ENCODE data around the gene ATAD1.
"Not testable (repeated sequence)": the region's sequence is repeated elsewhere in the genome, so short reads cannot be mapped to it uniquely, and the experiment has no call there.

Gene ATAD1

DNA sequence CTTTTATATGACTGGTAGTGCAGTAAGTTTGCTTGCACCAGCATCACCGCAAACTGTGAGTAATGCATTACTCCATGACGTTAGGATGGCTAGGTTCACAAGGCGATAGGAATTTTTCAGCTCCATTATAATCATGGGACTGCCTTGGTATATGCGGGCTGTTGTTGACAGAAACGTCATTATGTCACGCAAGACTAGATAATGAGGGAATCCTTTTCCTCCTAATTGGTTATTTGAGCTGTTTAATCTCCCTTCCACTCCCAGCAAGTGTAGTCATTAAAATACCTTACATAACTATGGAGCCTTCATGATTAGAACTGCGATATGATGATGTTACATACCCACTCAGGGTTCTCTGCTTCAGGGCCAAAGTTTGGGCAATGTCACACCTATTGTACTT lies 28.0 kb upstream of the ATAD1 start:
- DNase-seq (ENCODE audit: low read depth in 2 of 2) = no peak

- DNase-seq (ENCODE audit: low read depth in 2 of 2) = no peak
Observed at GRCh38 chr10:87845624-87845998, 27.6 kb upstream of the ATAD1 start.

DNA sequence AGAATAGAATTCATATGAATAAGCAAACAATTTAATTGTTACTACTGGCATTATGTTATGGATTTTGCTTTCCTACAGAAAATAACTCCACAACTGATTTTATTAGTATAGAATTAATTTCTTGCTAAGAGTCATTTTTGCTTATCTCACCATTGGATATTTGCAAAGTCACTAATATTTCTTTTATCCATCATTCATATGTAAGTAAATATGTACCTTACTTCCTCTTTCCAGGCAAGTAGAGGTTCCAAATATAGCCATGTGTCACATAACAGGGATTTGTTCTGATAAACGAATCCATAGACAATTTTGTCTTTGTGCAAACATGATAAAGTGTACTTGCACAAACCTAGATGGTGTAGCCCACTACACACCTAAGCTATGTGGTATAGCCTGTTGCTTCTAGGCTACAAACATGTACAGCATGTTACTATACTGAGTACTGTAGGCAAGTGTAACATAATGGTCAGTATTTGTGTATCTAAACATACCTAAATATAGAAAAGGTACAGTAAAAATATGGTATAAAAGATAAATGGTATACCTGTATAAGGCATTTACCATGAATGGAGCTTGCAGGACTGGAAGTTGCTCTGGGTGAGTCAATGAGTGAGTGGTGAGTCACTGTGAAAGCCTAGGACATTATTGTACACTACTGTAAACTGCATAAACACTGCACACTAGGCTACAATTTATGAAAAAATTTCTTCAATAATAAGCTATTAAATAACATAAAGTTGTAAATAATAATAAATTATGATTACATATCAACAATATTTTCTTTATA lies 27.0 kb upstream of the ATAD1 start:
- no peak for DNase-seq (ENCODE audit: low read depth in 2 of 2)

- no peak for DNase-seq (ENCODE audit: low read depth in 2 of 2)
Observed at GRCh38 chr10:87843714-87844113, 25.7 kb upstream of the ATAD1 start.

DNA sequence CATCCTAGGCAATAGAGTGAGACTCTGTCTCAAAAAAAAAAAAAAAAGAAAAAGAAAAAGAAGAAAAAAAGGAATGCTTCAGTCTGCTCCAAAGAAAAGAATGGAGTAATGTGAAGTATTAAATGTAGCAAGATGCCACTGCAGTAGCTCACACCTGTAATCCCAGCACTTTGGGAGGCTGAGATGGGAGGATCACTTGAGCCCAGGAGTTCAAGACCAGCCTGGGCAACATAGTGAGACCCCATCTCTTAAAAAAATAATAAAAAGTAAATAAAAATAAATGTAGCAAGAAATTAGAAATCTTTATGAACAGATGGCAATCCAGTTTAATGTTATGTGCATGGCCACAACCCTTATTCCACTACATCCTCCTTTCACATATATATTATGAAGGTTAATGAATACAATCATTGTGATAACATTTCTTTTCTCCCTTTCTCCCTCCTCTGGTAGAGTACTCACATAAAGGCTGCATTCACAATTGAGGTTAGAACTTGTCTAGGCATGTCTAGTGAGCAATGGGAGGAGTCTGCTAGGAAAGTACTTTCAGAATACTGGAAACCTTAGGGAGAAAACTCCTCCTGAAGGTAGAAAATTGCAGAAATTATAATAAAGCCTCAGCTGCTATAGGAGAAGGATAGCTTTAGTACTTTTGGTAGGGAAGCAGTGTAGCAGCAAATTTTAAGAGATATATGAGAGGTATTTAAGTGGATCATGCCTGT lies 24.9 kb upstream of the ATAD1 start:
- DNase-seq (ENCODE audit: low read depth in 2 of 2) = no peak

DNA sequence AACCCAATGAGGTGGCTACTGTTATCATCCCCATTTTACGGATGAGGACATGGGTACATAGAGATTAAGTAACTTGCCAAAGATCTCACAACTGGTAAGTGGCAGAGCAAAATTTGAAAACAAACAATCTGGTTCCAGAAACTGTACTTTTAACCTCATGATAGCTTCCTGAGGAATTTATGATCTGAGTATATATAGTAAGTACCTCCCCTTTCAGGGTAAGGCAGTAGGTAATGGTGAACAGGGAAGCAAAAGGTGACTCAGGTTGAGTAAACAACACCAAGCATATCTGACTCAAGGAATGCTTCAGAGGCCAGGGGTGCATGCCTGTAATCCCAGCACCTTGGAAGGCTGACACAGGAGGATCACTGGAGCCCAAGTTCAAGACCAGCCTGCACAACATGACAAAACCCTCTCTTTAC lies 24.2 kb upstream of the ATAD1 start:
- DNase-seq (ENCODE audit: low read depth in 2 of 2) = no peak

GRCh38 chr10:87841186-87841585 lies 23.2 kb upstream of the ATAD1 start:
- no peak for DNase-seq (ENCODE audit: low read depth in 2 of 2)

- no peak for DNase-seq (ENCODE audit: low read depth in 2 of 2)
Observed at GRCh38 chr10:87838650-87839049, 20.6 kb upstream of the ATAD1 start.

- no peak for DNase-seq (ENCODE audit: low read depth in 2 of 2)
Observed at GRCh38 chr10:87837445-87837844, 19.4 kb upstream of the ATAD1 start.

GRCh38 chr10:87836098-87836497 lies 18.1 kb upstream of the ATAD1 start:
- DNase-seq (ENCODE audit: low read depth in 2 of 2) = no peak

GRCh38 chr10:87829986-87830729 lies 12.1 kb upstream of the ATAD1 start:
- DNase-seq (ENCODE audit: low read depth in 2 of 2) = no peak

DNA sequence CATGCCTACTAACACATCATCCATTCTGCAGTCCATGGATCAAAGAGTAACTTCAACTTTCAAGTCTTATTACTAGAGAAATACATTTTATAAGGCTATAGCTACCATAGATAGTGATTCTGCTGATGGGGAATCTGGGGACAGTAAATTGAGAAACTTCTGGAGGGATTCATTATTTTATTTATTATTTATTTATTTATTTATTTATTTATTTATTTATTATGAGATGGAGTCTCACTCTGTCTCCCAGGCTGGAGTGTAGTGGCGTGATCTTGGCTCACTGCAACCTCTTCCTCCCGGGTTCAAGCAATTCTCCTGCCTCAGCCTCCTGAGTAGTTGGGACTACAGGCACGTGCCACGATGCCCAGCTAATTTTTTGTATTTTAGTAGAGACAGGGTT lies 11.0 kb upstream of the ATAD1 start:
- not testable (repeated sequence) for DNase-seq (ENCODE audit: low read depth in 2 of 2)

DNA sequence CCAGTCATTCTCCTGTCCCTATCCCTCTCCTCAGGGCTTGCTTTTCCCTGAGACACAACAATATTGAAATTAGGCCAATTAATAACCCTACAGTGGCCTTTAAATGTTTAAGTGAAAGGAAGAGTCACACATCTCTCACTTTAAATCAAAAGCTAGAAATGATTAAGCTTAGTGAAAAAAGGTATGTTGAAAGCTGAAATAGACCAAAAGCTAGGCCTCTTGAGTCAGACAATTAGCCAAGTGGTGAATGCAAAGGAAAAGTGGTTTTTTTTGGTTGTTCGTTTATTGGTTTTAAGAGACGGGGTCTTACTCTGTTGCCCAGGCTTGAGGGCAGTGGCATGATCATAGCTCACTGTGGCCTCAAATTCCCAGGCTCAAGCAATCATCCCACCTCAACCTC lies 9.7 kb upstream of the ATAD1 start:
- DNase-seq (ENCODE audit: low read depth in 2 of 2) = no peak

GRCh38 chr10:87826653-87827052 lies 8.6 kb upstream of the ATAD1 start:
- no peak for DNase-seq (ENCODE audit: low read depth in 2 of 2)

DNA sequence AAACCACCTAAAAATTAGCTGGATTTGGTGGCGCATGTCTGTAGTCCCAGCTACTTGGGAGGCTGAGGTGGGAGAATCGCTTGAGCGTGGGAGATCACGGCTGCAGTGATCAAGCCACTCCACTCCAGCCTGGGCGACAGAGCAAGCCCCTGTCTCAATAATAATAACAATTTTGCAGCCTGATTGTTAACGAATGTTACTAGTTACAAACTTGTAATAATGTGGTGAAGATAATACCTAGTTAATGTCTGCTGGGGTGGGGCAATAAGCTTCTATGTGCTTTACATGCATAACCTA lies 1.2 kb upstream of the ATAD1 start:
- DNase-seq (ENCODE audit: low read depth in 2 of 2) = no peak

DNA sequence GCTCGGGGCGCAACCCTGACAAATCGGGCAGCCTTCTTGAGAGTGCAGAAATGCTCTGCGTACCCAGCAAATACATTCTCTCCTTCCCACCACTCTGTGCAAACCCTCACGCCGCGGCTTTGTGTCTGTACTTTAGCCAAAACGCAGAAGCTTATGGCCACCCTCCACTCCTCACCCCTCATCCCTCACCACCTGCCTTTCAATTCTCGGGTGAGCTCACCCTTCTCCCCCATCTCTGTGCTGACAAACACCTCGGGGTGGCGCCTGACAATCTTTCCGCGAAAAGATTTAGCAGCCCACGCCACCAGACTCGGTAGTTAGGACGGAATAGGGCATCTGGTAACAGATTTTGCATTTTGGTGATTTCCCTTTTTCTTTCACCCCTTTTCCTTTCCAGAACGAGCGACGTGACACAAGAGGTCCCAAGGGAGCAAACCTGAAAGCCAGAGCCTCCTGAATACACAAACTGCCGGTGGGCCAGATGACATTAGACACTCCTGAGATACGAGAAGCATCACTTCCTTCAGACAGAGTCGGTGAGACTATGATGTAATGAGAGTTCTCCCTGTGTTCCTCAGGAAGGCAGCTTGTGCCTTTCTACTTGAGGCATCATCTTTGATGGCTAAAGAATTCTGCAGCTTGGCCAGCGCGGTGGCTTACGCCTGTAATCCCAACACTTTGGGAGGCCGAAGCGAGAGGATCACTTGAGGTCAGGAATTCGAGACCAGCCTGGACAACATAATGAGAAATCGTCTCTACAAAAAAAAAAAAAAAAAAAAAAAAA lies 671 bp upstream of the ATAD1 start:
- peak; percentile 52 to 55 for DNase-seq (ENCODE audit: low read depth in 2 of 2)

DNA sequence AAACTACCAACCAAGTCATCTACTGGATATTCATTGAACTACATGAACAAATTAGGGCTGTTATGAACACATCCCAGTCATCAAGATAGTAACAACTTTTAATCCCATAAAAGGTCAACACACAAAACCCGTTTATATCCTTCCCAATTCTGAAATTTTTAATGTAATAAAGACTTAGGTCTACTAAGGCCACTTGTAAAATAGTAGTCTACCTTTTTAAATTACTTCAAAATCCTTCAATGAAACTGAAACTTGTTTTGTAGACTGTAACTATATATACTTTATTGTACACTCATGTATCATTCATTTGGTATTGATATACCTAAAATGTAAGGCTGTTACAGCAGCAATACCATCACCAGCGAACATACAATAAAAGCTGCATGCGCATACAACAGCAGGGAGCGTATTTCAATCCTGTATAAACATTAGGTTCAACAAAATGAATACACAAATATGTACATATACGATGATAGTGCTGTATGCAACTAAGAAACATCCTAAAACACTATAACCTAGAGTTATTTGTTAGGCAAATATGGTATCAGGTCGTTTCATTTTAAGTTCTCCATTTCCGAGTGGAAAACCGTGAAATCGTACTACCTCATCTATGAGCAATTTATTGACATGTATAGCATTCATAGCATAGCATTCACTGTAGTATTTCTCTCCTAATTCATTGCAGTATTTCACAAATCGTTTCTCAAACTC lies 973 bp downstream of the ATAD1 start:
- no peak for DNase-seq (ENCODE audit: low read depth in 2 of 2)

DNA sequence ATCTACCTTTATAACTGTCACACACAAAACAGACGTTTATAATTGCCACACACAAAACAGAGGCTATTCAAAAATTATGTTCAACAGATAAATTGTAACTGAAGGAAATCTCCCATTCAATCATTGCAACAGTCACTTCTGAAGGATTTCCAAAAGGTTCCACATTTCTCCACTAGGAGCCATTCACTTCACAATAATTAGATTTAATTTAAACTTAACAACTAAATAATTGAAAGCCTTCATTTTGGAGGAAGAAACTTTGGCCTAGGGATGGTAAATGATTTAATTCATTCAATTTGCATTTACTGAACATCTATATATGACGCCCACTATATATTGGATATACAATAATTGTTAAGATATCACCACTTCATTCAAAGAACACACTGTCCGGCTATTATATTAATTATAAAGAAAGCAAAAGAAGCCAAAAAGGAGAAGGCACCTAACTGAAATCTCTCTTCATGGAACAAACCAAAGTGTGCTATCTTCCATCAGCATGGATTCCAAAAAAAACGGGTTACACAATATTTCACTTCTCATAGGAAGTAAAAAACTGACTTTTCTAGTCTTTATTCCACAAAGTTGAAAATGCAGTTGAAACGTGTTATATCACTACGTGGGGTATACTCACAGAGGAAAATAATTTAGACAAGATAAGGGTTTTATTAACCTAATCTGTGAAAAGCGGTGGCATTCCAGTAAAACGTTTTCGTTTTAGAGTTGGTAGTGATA lies 1.7 kb downstream of the ATAD1 start:
- no peak for DNase-seq (ENCODE audit: low read depth in 2 of 2)

DNA sequence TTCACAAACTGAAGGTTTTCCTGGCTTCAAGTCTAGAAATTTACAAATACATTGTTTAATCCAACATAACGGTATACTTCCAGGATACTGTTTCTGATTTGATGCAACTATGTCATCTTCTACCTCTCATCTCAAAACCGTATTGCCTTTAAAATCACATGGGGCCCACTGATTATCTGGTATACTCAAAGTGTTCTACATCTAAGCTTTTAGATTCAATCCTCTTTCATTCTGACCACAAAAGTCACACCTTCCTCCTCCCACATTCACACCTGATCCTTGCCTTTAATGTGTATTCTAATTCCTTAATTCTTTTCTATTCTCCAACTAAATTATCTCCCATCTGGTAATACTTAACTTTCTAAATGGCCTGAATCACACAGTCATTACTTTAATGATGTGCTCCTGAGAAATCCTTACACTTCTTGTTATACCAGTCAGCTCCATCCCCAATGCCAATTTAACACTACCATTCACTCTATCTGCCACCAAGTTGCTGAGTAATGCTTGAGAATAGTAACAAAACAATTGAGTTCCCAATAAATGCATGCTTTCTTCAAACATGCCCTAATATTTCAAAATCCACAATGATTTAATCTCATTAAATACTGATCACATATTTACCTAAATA lies 13.0 kb downstream of the ATAD1 start:
- DNase-seq (ENCODE audit: low read depth in 2 of 2) = no peak

DNA sequence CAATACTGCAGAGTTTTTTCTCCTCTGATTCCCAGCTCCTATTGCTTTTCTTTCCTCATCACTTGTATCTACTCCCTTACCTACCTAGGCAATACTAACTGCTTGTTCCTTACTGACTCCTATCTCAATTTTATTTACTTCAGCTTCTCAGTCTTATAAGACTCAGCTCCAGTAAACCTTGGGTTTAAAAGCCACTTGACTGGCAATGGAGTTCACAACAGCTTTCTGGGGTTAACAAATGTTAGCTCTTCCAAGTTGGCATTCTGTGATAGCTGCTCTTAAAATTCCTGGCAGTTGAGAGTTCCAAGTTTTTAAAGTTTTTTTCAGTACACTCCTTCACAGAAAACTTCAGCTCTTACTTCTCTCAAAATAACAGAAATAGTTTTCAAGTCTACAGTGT lies 14.2 kb downstream of the ATAD1 start:
- DNase-seq (ENCODE audit: low read depth in 2 of 2) = no peak
